DOHH2 (cell line): ENCODE data around the gene ZNF557.

Experiments
- CTCF ChIP-seq: fragments of 200-600 bp; sonication (generic); IDR thresholded peaks from one replicate; pipeline ENCODE4 v1.5.1; 2014; ENCODE audit warnings: antibody characterized with exemption, mild to moderate bottlenecking, low read depth, low read length; ENCODE audit not compliant: poor library complexity, severe bottlenecking
- EZH2phosphoT487 ChIP-seq: fragments of 200-600 bp; sonication (generic); IDR thresholded peaks from 2 replicates; pipeline ENCODE4 v1.6.1; 2017; ENCODE audit warnings: borderline replicate concordance, mild to moderate bottlenecking, antibody characterized with exemption, low read length, moderate library complexity, mixed read lengths

- TF ChIP-seq CTCF, result no peak
- no peak for TF ChIP-seq EZH2phosphoT487
Observed at GRCh38 chr19:7083076-7083956, 13.8 kb downstream of the ZNF557 start.
